Measurements from ENCODE around the gene GRK5. TPM values are rescaled to one million over a fixed set of nuclear protein-coding genes. Genes with fewer than 3 reads are reported as not detected.

Gene GRK5
- total RNA-seq, 4 donors from 2014 or later: 10.0 to 61.9 (median 18.1) TPM

- Histone ChIP-seq H3K4me3 (no peak overlapping the region), H3K9me3 (no peaks in the 10 kb centered on the region), H3K27ac (no peak overlapping the region), H3K27me3 (no peaks in the 10 kb centered on the region), H3K36me3 (no peaks in the 10 kb centered on the region), H3K4me1 (no peaks in the 10 kb centered on the region)
- no peak for TF ChIP-seq POLR2A (IDR thresholded peaks at IDR 0.05)
- TF ChIP-seq CTCF (IDR thresholded peaks at IDR 0.05): peak; percentile 28 to 93 (median 73)
- peak; percentile 40 to 81 (median 58) for DNase-seq
Observed at GRCh38 chr10:119199231-119199992, 8.0 kb upstream of the GRK5 start.

- H3K27ac ChIP-seq: no peak overlapping the region
- H3K4me3 ChIP-seq: no peak overlapping the region
- no peak for DNase-seq
- H3K27me3 ChIP-seq: no peaks in the 10 kb centered on the region
- peaks cover 0 to 6% (median 6%) of the 10 kb centered on the region in 4 donors for H3K4me1 ChIP-seq
- no peaks in the 10 kb centered on the region for H3K36me3 ChIP-seq
- no peaks in the 10 kb centered on the region for H3K9me3 ChIP-seq
- TF ChIP-seq CTCF (IDR thresholded peaks at IDR 0.05) (no peak), POLR2A (IDR thresholded peaks at IDR 0.05) (no peak)
Observed at GRCh38 chr10:119201233-119201632, 6.1 kb upstream of the GRK5 start.

GRCh38 chr10:119203006-119203405 lies 4.4 kb upstream of the GRK5 start:
- no peaks in the 10 kb centered on the region for H3K27me3 ChIP-seq
- H3K9me3 ChIP-seq: no peaks in the 10 kb centered on the region
- no peak overlapping the region for H3K4me3 ChIP-seq
- H3K27ac ChIP-seq: no peak overlapping the region
- TF ChIP-seq CTCF (IDR thresholded peaks at IDR 0.05): no peak
- no peak for TF ChIP-seq POLR2A (IDR thresholded peaks at IDR 0.05)
- DNase-seq: no peak
- peaks cover 0 to 9% (median 7%) of the 10 kb centered on the region in 4 donors for H3K4me1 ChIP-seq
- no peaks in the 10 kb centered on the region for H3K36me3 ChIP-seq

GRCh38 chr10:119205894-119206602 lies 1.3 kb upstream of the GRK5 start:
- TF ChIP-seq POLR2A (IDR thresholded peaks at IDR 0.05) (no peak), CTCF (IDR thresholded peaks at IDR 0.05) (no peak)
- H3K36me3 ChIP-seq: no peaks in the 10 kb centered on the region
- no peaks in the 10 kb centered on the region for H3K9me3 ChIP-seq
- no peaks in the 10 kb centered on the region for H3K27me3 ChIP-seq
- peaks cover 0 to 14% (median 8%) of the 10 kb centered on the region in 4 donors for H3K4me1 ChIP-seq
- peak overlapping the region; percentile 85 to 95 (median 90) for H3K4me3 ChIP-seq
- peak; percentile 77 to 88 (median 81) for DNase-seq
- H3K27ac ChIP-seq: peak overlapping the region; percentile 97 to 100 (median 98)

- DNase-seq: peak; percentile 69 to 86 (median 85)
- peaks cover 0 to 21% (median 8%) of the 10 kb centered on the region in 4 donors for H3K4me1 ChIP-seq
- no peaks in the 10 kb centered on the region for H3K36me3 ChIP-seq
- H3K4me3 ChIP-seq: peak overlapping the region; percentile 85 to 95 (median 90)
- TF ChIP-seq CTCF (IDR thresholded peaks at IDR 0.05) (peak; percentile 56 to 92 (median 86)), POLR2A (IDR thresholded peaks at IDR 0.05) (peak; percentile 18 to 48)
- H3K27ac ChIP-seq: peak overlapping the region; percentile 97 to 100 (median 98)
- H3K27me3 ChIP-seq: no peaks in the 10 kb centered on the region
- H3K9me3 ChIP-seq: no peaks in the 10 kb centered on the region
Observed at GRCh38 chr10:119206603-119207365, 587 bp upstream of the GRK5 start.

Data from Peyer's patch (tissue), 4 donors.